NCI-H524 (cell line): ENCODE data around the gene TMEM184B.

Source experiments
- DNase-seq, 2 experiments: peaks; one replicate each; lab custom pipeline; 2025; lab: John Stamatoyannopoulos, UW

TMEM184B gene

DNA sequence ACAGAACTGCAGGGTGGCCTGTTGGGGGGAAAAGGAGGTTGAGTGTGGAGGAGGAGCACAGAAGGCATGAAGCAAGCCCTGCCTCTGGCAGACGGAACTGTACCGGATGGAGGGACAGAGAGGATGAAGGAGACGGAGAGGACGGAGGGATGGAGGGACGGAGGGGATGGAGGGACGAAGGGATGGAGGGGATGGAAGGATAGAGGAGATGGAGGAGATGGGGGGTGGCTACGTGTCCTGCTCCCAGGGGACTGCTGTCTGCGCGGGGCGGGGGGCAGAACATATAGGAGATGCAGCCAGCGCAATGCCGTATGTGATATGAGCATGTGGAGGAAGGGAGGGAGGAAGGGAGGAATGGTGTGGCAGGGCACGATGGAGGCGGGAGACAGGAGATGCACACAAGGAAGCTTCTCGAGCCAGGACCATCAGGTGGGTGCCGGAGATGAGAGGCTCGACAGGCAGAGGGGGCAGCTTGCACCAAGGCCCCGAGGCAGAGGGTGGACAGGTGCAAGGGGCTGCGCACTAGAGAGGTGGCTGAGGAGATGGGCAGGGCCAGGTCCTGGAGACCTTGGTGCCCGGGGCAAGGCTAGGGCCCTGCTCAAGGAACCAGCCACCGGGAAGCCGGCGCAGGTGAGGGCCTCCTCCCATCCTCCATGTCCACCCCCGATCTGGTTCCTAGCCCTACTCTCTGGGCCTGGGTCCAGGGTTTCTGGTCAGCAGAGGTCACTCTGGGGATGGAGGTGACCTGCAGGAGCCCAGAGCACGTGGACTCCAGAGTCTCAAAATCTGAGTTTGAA is 45.8 kb downstream of the TMEM184B start:
- DNase-seq, result no peak

DNA sequence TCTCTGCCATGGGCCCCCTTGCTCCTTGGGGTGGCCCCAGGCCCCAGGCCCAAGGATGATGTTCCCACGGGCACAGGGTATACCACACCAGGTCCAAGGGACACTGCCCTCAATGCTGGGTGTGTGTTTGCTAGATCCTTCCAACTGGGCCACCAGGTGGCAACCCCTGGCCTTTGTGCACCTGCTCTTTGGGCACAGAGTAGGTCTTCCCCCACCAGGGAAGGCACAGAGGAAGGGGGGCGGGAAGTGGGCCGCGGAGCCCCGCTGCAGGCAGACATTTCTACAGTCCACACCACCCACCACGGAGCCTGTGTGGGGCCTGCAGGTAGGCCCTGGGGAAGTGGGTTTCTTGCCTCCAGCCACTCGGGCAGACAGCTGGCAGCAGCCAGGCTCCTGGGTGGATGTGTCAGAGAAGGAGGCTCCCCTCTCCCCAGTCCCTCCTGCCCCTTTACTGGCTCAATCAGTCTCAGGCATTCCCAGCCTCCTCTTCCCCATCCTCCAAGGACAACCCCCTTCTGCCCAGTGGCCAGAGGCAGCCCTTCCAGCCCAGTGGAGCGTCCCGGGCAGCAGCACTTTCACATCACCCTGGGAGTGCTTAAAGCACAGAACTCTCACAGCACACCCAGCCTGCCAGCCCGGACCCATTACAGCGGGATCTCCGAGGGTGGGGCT is 49.4 kb downstream of the TMEM184B start:
- no peak for DNase-seq

GRCh38 chr22:38222797-38223119 is 50.1 kb downstream of the TMEM184B start:
- DNase-seq, result no peak

DNA sequence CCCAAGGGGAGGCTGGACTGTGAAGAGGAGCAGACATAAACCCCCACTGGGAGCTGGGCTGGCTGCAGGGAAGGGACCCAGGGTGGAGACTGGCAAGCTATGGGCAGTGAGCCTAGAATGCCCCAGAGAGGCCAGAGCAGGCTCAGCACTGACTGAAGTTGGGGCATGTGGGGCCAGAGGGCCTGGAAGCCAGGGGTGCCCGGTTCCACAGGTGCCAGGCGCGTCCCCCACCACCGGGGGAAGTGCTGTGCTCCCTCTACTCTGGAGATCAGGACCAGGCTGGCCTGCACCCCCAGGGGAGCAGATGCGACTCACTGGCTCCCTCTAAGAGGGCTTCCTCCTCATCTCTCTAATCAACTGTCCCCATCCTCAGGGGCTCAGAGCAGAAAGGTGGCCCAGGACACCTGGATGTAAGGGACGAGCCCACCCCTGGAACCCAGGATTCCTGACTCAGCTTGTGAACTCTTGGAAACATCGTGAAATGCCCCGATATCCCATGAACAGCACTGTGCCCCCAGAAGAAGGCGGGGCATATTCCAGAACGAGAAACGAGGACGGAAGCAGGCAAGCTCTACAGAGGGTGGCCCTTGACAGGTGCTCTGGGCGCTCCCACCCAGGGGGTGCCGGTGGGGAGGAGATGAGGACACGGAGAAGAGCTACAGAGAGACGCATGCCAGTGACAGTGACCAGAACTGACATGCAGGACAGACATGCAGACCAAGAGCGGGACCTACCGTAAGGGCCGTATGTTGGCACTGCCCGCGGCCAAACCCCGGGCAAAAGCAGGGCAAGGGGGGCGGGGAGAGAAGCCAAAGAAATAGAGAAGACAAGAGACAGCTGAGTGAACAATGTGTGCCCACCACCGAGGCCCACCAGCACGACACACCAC is 50.7 kb downstream of the TMEM184B start:
- no peak for DNase-seq

DNA sequence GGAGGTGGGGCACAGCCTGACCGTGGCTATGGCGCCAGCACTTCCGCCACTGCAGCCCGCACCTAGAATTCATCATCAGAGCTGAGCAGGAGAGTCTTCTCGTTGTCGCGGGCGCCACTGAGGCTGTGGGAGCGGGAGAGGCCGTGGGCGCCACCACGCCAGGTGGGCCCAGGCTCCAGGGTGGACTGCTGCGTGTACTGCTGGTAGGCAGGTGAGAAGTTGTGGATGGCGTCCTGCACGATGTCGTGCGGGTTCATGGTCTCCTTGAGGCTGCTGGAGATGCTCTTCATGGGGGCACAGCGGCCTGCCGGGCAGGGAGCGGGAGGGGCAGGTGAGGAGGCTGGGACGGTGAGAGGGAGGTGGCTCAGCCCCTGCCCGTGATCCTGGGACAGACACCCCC is 51.4 kb downstream of the TMEM184B start:
- DNase-seq, result no peak

- no peak for DNase-seq
Measured at GRCh38 chr22:38220653-38221386, 52.0 kb downstream of the TMEM184B start.

- peak; percentile 84 to 89 for DNase-seq
Measured at GRCh38 chr22:38220163-38220562, 52.6 kb downstream of the TMEM184B start.

DNA sequence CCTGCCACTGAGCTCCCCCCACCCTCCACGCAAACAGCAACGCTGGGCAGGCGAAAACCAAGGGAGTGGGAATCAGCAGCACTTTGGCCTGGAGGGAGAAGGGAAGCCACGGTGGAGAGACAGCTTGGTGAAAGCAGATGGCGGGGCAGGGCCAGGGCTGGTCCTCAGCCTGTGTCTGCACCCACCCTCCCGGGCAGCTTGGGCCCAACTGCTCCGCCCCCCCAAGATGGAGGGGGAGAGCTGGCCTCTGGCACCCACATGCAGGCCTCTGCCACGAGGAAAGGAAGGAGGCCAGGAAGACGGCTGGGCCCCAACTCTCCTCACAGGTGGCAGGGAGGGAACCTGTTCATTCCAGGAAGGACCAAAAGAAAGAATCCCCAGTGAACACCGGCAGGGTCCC is 53.2 kb downstream of the TMEM184B start:
- peak; percentile 87 to 93 for DNase-seq

DNA sequence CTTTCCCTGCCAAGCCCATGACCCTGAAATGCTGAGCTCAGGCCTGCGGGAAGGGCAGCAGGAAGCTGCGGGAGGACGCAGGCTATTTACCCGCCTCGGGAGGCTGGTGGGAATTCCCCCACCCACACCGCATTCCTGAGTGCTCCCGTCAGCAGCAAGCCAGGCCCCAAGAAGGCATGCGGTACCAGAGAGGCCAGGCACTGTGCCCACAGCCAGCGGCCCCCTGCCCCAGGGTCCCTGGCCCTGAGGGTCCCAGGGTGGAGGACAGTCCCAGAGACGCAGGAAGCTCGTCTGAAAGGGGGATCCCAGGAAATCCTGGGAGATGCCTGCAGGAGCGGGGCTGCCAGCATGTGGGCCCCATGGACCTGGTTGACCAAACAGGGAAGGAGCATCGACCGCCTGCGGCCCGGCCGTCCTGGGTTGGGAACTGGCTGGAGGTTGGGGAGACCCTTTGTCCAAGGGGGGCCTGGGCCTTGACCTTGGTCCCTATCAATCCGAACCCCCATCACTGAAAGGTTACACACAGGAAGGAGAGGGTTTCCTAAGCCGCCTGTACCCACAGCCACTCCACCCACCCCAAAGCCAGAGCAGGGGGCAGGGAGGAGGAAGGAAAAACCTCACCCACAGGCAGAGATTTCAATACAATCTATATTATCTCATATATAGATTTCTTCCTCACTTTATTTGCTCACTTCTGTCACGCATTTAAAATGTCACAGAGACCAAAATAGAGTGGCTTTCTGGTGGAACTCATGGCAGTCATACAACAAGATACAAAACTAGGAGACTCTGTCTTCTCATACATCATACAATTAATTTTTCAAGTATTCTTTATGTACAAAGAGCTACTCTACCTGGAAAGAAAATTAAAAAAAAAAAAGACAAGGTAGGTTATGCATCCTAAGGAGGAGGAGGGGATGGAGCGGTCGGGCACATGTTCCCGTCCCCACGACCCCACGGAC is 53.9 kb downstream of the TMEM184B start:
- DNase-seq, result no peak

DNA sequence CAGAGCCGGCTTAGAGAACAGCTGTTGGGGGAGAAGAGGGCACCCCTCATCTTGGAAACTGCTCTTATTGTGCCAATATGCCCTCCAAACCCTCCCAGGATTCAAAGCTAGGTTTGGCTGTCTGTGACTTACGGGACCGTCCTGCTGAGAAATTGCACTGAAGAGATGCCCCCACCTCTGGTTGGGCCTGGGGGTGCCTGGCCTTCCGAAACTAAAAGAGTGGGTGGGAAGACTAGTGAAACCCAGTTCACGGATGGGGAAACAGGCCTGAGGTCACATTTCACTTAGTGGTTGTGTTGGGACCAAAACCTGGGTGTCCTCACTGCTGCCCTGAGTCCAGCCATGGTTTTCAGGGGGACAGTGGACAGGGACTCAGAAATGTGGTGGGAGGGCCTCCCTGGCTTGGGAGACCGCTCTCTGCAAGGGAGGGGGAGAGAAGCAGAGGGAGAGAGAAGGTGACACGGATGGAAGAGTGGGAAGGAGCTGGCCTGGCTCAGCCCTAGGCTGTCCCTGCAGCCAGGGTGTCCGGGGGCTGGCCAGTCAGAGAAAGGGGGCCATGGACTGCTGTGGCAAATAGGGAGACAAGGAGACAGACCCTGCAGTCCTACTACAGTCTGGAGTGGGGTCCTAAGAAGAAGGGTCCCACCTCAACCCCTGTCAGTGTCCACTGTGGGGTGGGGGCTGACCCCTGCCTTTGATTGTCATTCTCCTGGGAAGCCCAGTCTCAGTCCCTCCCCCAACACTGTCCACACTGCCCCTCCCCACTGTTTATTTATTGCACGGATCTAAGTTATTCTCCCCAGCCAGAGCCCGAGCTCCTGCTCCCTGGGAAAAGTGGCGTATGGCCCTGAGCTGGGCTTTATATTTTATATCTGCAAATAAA is 57.4 kb downstream of the TMEM184B start:
- DNase-seq, result no peak

DNA sequence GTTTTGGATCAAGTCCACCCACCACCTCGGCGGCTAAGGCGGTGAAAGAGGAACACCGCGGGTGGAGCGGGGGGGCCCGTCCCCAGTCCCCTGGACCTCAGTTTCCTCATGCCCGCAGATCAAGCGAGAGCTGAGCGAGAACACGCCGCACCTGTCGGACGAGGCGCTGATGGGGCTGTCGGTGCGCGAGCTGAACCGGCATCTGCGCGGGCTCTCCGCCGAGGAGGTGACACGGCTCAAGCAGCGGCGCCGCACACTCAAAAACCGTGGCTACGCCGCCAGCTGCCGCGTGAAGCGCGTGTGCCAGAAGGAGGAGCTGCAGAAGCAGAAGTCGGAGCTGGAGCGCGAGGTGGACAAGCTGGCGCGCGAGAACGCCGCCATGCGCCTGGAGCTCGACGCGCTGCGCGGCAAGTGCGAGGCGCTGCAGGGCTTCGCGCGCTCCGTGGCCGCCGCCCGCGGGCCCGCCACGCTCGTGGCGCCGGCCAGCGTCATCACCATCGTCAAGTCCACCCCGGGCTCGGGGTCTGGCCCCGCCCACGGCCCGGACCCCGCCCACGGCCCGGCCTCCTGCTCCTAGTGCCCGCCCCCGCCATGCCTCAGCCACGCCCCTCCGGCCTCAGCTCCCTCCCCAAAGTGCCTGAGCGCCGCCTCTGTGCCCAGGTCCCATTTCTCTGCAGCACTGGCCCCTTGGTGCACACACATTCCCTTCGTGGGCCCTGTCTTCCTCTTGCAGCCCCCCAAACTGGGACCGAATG is 58.3 kb downstream of the TMEM184B start:
- peak in 1 of 2 experiments; percentile 41 for DNase-seq

- DNase-seq, result no peak
Measured at GRCh38 chr22:38213990-38214301, 58.9 kb downstream of the TMEM184B start.

- no peak for DNase-seq
Measured at GRCh38 chr22:38213319-38213989, 59.4 kb downstream of the TMEM184B start.

- peak; percentile 12 to 54 for DNase-seq
Measured at GRCh38 chr22:38212442-38212841, 60.4 kb downstream of the TMEM184B start.

DNA sequence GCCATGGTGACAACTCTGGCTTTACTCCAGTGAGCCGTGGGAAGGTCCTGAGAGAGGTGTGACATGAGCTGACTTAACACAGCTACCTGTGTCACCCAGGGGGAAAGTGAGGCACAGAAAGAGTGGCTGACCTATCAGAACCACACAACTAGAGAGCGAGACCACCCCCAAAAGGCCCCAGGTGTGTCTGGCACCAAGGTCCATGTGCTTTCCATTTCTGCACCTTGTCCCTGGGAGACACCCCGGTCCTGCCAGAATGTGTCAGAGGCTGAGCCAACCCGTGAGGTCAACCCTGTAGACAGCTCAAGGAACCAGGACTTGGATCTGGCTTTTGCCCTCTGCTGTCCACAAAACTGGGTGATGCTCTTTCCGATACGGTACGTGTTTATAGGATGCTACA is 61.3 kb downstream of the TMEM184B start:
- no peak for DNase-seq

DNA sequence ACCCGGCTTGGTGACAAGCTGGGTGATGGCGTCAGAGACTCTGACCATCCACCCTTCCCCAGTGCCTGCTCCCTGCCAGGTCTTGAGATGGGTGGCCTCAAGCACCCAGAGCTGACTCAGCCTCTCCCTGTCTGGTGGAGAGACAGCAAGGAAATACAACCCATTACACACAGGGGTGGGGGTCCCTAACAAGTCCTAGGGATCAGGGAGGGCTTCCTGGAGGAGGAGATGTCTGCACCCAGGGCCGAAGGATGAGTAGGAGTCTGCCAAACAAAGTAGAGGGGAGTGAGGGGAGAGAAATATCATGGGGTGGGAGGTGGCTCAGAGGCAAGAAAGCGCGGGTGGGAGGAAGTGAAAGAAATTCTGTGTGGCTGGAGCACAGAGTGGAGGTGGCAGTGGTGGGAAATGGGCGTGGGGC is 64.2 kb downstream of the TMEM184B start:
- DNase-seq, result no peak

- no peak for DNase-seq
Measured at GRCh38 chr22:38207898-38208432, 64.8 kb downstream of the TMEM184B start.
